ENCODE results near the gene TGFA.

The TGFA gene

DNA sequence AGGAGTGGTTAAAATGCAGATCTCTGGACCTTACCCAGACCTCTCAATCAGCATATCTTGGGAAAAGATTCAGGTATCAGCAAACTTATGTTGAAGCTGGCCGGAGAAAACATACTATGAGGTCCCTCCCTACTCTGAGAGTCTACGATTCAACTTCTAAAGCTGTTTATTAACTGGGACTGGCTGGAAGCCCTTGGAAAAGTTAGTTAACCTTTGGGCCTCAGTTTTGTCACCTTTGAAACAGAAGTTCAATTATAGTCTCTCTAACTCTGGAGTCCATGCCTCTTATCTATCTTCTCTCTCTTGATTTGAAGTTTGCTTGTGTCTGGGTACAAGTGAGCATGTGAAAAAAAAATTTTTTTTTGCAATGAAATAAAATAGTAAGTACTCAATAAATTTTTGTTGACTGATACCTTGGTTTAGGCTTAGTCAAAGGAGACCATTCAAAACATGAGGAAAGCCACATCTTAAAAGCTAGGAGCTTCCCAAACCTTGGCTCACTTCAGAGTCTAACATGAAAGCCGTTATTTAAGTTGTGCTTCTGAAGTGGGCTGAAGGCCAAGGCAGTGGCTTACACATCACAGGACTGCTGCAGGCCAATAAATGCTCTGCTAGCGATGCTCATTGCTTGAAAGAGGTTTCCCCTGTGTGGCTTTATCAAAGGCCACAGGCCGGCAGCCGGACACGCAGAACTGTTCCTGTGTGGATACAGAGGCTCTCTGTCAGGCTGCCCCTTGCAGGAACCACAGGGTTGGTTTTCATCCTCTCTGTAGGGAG is 141.1 kb downstream of the TGFA start:
- DNase-seq, result no peak

DNA sequence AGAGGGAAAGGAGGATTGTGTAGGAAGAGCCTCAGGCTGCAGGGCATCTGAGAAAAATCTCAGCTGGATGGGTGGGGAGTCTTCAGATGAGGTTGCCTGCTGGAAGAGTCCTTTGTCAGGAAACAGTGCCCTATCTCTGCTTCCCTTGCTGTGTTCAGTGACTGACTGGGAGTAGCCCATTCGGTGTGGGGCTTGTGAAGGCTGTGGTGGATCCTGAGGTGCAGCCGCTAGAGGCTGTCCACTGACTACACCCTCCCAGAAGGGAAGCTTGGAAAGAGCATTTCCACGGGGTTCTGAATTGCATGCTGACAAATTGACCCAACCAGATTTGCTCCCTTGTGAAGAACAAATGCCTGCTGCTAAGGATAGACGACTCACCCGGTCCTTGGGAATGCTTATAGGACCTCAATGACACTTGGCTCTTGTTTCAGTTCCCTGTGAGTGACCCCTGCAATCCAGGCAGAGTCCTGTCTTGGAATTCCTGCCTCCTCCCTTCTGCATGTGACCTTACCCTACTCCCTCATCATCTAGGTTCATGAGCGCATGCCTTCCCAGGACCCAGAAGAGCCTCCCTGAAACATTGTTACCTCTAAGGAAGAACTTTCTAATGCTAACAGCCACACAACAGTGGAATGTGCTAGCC is 142.0 kb downstream of the TGFA start:
- DNase-seq, result no peak

DNA sequence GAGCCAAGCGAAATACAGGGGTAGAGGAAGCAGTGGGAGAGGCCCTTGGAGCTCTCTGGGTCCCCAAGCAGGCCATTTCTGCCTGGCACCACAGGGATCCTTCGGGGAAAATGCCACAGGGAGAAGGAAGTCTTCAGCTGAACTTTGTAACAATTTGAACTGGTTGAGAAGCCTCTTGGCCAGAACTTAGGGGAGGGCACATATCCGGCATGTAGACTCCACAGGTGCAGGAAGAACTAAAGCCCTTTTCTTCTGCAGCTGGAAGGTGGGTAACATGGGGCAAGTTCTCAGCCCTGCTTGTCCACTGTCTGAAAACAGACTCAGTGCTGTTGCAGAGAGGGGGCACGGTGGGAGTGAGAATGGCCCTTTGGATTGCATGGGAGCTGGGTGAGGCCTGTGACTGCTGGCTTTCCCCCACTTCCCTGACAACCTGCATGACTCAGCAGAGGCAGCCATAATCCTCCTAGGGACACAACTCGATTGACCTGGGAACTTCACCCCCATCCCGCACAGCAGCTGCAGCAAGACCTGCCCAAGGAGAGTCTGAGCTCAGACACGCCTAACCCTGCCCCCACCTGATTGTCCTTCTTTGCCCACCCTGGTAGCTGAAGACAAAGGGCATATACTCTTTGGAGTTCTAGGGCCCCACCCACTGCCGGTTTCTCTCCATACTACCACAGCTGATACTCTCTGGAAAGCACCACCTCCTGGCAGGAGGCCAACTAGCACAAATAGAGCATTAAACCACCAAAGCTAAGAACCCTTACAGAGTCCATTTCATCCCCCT is 150.2 kb downstream of the TGFA start:
- no peak for DNase-seq

DNA sequence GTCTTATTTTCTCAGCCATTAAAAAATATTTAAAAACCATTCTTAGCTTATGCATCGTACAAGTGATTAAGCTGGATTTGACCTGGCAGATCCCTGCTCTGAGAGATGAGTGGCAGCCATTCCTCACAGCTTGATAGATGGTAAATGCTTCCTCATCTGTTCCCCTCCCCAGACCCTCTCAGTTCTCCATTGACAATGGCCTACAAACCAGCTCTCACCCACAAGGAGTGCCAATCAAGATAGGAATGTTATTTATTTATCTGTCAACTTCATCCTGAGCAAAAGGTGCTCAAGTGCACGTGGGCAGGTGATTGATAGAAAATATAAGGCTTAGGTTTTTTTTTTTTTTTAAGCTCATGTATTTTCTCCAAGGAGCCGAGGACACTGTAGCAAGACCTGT is 153.1 kb downstream of the TGFA start:
- DNase-seq, result no peak

DNA sequence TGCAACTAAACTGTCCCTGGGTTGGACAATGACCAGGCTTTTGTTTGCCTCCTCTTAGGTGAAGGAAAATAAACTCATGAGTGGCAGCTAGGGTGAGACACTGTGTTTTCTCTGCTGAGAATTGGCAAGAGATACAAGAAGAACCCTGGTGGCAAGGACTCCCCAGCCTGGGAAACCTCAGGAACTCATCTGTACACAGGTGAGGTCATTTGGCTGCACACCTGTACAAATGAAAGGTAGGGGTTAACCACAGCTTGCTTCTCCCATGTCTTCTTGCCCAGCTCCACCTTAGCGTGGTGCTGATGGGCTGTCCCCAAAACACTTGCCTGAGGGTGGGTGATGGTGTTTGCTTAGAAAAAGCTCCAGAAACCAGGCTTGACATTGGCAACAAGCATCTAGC is 154.6 kb downstream of the TGFA start:
- no peak for DNase-seq

Data from activated CD8-positive, alpha-beta memory T cell treated with anti-CD3 and anti-CD28 coated beads for 24 hours (primary cell).